Measurements from ENCODE around the gene SPC25.
"Not testable (repeated sequence)": the region's sequence is repeated elsewhere in the genome, so short reads cannot be mapped to it uniquely, and the experiment has no call there.

Gene SPC25

GRCh38 chr2:168903888-168904287 is 13.7 kb upstream of the SPC25 start:
- no peak for DNase-seq (ENCODE audit: low spot score)

GRCh38 chr2:168901003-168901402 is 10.8 kb upstream of the SPC25 start, which contains the start of gene G6PC2:
Gene G6PC2, plus strand, starts transcription at chr2:168901291. Its CDS starts 41 bp downstream, at chr2:168901332.
- no peak for DNase-seq (ENCODE audit: low spot score)

- DNase-seq (ENCODE audit: low spot score) = no peak
These were observed 7.2 kb upstream of the SPC25 start for GRCh38 chr2:168897449-168897848.

- DNase-seq (ENCODE audit: low spot score) = no peak
These were observed 6.6 kb upstream of the SPC25 start for GRCh38 chr2:168896783-168897182.

- no peak for DNase-seq (ENCODE audit: low spot score)
These were observed 5.5 kb upstream of the SPC25 start for GRCh38 chr2:168895771-168896170.

- DNase-seq (ENCODE audit: low spot score) = no peak
These were observed 4.5 kb upstream of the SPC25 start for GRCh38 chr2:168894720-168895119.

GRCh38 chr2:168894101-168894500 is 3.9 kb upstream of the SPC25 start:
- no peak for DNase-seq (ENCODE audit: low spot score)

GRCh38 chr2:168892327-168892726 is 2.1 kb upstream of the SPC25 start:
- DNase-seq (ENCODE audit: low spot score) = no peak

GRCh38 chr2:168889635-168890005 is 610 bp downstream of the SPC25 start:
- DNase-seq (ENCODE audit: low spot score) = no peak

GRCh38 chr2:168884975-168885374 is 5.3 kb downstream of the SPC25 start:
- DNase-seq (ENCODE audit: low spot score) = no peak

GRCh38 chr2:168882163-168882562 is 8.1 kb downstream of the SPC25 start:
- DNase-seq (ENCODE audit: low spot score) = not testable (repeated sequence)

- no peak for DNase-seq (ENCODE audit: low spot score)
These were observed 15.7 kb downstream of the SPC25 start for GRCh38 chr2:168874368-168875054.

GRCh38 chr2:168870824-168871223 is 19.4 kb downstream of the SPC25 start:
- DNase-seq (ENCODE audit: low spot score) = not testable (repeated sequence)

GRCh38 chr2:168870369-168870768 is 19.9 kb downstream of the SPC25 start:
- not testable (repeated sequence) for DNase-seq (ENCODE audit: low spot score)

GRCh38 chr2:168867164-168867563 is 23.1 kb downstream of the SPC25 start:
- DNase-seq (ENCODE audit: low spot score) = not testable (repeated sequence)

- no peak for DNase-seq (ENCODE audit: low spot score)
These were observed 32.1 kb downstream of the SPC25 start for GRCh38 chr2:168858146-168858545.

GRCh38 chr2:168855601-168856000 is 34.6 kb downstream of the SPC25 start:
- no peak for DNase-seq (ENCODE audit: low spot score)

GRCh38 chr2:168854651-168855050 is 35.6 kb downstream of the SPC25 start:
- no peak for DNase-seq (ENCODE audit: low spot score)

GRCh38 chr2:168853471-168853870 is 36.8 kb downstream of the SPC25 start:
- DNase-seq (ENCODE audit: low spot score) = no peak

GRCh38 chr2:168852481-168852880 is 37.7 kb downstream of the SPC25 start:
- no peak for DNase-seq (ENCODE audit: low spot score)

GRCh38 chr2:168851674-168852320 is 38.4 kb downstream of the SPC25 start:
- DNase-seq (ENCODE audit: low spot score) = no peak

GRCh38 chr2:168850846-168851245 is 39.4 kb downstream of the SPC25 start:
- no peak for DNase-seq (ENCODE audit: low spot score)

- DNase-seq (ENCODE audit: low spot score) = no peak
These were observed 40.6 kb downstream of the SPC25 start for GRCh38 chr2:168849610-168850009.

GRCh38 chr2:168848225-168848624 is 42.0 kb downstream of the SPC25 start:
- DNase-seq (ENCODE audit: low spot score) = no peak
